KBM-7 (cell line): ENCODE results near the gene GABRR3.

Experiments used
- DNase-seq: peaks from one replicate; pipeline ENCODE4 v3.0.0-alpha.2; 2015
- in situ Hi-C: fragments of 300-500 bp; cut with MboI; formaldehyde crosslinking; loops from 2 replicates; pipeline ENCODE4 v1.14.3; 2020; ENCODE audit warnings: low sequenced_read_pairs, low pct_unique_long_range_greater_than_20kb, mixed read lengths

The GABRR3 gene

DNA sequence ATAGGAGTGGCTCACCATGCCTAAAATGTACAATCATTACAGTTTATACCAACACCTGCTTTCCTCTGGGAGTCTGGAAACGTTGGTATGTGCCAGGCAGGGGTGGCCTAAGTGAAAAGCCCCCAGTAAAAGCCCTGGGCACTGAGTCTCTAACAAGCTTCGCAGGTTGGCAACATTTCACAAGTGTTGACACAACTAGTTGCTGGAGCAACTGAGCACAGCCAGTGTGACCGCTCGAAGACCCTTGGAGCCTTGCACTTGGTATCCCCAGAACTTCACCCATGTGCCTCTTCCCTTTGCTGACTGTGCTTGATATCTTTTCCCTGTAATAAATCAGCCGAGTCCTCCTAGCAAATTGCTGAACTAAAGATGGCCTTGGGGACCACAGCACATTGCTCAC lies 65.6 kb downstream of the GABRR3 start:
- no peak for DNase-seq
- in situ Hi-C loops, result no loop called here

DNA sequence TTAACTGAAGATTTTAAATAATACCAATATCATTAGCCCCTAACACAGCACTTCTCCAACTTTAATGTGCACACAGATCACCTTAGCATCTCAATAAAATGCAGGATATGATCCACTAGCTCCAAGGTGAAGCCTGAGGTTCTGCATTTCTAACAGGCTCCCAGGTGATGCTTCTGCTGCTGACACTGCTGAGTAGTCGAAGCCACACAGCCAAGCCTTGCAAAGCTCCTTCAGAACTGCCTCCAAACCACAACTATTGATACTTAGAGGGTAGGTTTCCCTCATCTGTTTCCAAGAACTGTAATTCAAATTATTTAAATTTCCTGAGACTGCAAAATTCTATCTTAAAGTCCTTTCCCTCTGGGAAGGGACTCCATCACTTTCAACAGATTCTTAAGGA lies 66.7 kb downstream of the GABRR3 start:
- DNase-seq, result no peak
- in situ Hi-C loops, result no loop called here

DNA sequence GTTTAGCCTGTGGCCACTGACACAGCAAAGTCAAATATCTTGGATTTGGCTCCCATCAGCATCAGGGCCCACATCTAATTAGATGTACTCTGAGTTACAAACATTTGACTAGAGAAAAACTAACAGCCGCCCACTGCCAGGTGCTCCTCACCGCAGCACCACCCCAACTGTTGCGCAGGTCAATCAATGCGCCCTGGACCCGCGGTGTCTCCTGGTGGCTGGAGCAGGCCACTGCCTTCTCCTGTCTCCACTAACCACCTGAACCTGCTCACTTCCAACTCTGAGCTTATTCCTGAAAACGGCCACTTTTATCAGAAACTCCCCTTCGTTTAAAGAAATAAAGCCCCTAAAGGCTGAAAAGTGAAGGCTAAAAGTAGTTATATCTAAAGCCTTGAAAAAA lies 67.1 kb downstream of the GABRR3 start:
- no peak for DNase-seq
- in situ Hi-C loops, result no loop called here

DNA sequence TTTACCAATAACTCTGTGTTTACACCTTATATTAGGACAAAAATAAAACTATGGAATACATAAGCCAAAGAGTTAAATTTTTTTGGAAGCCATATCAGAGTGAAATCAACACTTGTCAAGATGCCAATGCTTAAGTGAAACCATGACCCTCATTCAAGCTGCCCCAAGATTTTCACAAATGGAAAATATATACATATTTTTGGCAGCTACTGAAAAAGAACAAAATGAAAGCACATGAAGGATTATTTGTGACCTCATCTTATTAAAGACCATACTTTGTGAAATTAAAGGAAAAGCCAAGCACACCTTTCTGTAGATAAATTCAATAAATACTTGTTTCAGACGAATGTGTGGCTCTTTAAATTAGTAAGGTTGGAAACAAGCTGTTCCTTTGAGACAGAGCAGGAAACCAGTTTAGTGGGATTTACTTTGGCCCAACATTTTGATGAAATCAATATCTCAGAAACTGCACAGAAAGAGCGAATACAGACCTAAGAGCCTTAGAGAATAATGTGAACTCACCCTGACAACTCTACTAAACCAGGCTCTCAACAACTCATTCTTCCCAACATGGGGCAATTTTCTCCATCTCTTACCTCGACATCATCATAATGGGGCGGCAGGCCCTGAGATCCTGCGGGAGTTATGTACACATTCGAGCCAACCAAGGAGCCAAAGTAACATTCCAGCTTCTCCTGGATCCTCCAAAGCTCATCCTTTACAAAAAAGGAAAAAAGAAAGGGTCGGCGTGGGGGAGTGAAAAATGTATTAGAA lies 73.9 kb downstream of the GABRR3 start:
- DNase-seq, result no peak
- in situ Hi-C loops, result no loop called here

DNA sequence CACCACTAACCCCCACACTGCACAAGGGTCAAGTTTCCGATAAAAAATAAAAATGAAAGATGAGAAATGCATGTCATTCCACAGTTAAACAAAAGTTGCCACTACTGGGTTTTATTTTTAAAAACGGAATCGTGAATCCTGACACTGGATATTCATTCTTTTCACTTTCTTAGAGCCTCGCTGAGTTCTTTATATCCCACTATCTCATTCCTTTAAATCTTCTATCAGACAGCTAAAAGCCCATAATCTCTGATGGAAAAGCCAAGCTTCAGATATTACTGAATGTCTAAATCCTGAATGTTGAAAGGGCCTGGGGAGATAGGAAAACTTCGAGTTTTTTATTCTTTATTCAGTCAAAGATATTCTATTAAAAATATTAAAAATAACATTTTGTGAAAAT lies 74.6 kb downstream of the GABRR3 start:
- no peak for DNase-seq
- in situ Hi-C loops, result no loop called here

DNA sequence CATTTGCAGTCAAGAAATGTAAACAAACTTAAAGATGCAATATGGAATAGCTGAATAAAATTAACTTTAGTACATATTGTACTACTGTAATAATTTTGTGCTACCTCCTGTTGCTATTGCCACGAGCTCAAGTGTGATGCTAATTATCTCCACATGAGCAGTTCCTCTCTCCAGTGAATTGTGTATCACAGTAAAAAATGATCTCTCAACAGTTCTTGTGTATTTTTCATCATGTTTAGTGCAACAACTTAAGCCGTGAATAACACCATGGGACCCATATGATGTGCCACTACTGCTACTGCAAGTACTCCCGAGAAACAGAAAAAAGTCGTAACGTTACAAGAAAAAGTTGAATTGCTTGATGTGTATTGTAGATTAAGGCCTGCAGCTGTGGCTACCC lies 75.2 kb downstream of the GABRR3 start:
- in situ Hi-C loops, result no loop called here
- DNase-seq, result no peak

DNA sequence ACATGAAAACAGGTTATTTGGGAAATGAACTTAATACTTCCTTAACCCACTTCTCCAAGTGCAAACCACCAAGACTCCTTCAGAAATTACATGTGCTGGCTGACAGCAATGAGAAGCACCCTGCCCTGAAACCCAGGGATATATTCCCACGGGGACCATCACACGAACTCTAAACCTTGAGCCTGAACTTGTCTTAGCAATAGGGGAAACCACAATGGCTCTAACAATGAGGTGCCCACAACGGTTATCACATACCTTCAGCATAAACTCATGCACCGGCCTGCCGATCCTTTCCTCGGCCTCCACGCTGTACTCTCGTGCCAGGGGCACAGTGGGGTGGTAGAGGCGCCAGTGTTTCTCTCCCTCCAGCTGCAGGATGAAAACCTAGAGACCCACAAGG lies 76.3 kb downstream of the GABRR3 start:
- in situ Hi-C loops, result no loop called here
- DNase-seq, result no peak

DNA sequence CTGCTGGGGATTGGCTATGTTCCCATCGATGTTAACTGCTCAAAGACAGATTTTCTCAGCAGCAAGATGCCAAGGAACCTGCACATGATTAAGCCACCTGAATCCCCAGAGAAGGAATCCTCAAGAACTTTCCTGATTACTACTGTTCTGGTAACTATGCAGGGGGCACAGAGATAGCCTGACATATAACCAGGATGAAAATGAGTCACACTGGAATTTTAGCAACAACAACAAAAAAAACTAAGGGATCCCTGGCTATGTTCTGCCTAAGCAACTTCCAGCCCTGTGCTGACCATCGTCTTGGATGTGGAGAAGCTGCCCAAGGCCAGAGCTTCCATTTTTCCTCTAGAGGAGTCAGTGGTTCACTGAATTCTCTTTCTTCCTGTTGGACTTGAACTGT lies 76.7 kb downstream of the GABRR3 start:
- in situ Hi-C loops, result no loop called here
- no peak for DNase-seq

DNA sequence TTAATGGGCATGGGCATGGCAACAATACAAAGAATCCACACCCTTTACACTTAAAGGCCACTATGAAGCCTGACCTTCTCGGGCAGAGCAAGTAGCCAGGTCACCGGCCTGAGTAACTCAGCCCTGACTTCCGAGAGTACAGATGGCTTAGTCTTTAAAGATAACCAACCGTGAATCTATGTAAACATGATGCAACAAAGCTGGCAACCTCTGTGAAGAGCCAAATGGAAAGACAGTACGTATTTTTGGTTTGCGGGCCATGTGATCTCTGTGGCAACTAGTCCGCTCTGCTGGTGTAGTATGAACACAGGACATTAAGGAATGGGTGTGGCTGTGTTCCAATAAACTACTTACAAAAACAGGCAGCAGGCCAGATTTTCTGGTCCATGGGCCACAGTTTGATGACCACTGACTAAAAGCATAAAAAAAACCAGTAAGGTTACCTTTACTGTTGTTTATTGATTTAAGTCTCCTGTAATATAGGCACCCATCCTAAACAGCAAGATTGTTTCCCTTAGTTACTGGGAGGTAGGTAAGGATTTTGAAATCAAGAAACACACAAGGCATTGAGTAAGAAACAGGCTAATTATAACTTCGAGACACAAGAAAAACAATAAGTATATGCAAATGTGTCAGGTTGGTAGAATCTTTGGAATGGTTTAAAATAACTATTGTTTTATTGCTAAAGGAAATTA lies 77.4 kb downstream of the GABRR3 start:
- in situ Hi-C loops, result no loop called here
- DNase-seq, result no peak

DNA sequence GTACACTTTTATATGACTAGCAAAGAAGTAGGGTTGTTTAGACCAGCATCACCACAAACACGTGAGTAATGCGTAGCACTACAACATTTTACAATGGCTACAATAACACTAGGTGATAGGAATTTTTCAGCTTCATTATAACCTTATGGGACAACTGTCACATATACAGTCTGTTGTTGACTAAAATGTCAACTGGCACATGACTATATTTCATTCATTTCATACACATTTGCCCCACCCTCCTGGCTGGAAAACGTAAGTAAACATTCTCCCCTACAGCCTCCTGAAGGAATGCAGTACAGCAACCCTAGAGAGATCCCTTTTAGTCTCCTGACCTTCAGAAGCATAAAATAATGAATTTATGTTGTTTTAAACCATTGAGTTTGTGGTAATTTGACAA lies 79.1 kb downstream of the GABRR3 start:
- in situ Hi-C loops, result no loop called here
- no peak for DNase-seq

DNA sequence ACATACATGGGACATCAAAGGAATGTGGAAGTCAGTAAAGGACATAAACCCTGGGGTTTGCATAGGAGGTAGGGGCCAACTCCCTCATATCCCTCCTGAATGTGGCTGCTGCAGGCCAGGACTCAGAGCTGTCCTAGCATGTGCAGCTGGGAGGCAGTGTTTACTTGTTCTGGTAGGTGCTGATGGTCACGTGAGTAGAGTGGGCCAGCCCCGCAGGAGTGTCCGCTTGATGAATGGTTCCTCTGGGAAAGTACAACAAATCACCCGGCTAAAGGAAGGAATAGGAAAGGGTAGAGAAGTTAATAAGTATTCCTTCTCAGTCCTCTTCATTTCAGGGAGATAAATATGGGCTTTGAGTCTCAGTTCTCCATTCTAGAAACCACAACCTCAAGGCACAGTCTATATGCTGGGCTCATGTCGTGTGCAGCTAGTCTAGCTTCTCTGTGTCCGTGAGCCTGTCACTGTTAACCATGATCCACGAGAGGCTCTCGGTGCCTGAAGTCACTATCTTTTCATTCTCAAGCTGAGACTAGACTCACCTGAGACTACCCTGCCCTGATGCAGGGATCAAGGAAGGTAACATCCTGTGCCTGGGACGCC lies 80.8 kb downstream of the GABRR3 start:
- in situ Hi-C loops, result no loop called here
- no peak for DNase-seq

DNA sequence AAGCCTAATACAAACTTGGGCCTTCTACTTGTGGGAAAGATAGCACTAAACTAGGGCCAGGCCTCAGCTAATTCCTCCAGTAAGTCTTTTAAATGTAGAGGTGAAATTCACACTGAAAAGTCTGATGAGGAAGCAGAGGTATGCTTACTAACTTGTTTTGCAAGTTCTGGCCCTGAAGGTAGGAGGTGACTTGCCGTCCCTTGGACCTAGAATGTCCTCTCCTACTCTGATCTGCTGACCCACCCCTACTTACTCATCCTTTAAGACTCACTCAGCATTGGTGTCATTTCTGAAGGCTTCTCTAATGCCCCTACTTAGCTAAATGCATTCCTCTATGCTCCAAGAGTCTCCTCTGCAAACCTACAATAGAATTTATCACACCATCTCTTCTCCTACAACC lies 82.2 kb downstream of the GABRR3 start:
- in situ Hi-C loops, result no loop called here

DNA sequence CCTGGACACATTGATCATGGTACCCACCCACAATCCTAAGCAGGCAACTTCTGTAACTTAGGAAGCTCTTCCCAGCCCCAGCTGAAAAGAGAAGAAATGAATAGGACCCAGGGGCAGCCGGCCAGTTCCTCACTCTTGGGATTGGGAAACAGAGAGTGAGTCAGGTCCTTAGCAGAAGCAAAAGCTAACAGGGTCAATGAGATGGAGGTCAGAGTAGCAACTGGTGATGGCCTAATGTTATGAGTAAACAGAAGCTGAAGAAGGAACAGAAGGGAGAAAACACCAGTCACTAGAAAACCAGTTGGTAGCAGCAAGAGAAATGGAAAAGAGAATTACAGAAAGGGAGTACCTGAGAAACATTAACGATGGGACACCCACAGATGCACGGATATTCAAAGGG lies 82.8 kb downstream of the GABRR3 start:
- in situ Hi-C loops, result no loop called here
- no peak for DNase-seq

More for the DNA sequence above, 82.2 kb downstream of the GABRR3 start:
- no peak for DNase-seq

DNA sequence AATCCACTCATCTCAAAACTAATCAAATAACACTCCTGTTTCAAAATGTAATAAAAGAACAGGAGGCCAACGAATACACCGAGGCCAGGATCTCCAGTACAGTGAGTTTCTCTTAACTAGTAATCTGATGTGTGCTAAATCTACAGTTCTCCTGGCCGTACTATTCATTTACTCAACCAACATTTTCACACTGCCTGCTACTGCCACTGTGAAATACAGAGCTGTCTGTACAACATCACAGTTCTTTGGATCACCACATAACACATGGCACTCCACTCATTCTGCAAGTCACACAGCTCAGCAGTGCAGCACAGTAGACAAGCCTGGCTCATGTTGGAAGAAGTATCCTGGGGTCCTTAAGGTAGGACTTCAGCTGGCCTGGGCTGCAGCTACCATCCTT lies 84.8 kb downstream of the GABRR3 start:
- no peak for DNase-seq
- in situ Hi-C loops, result no loop called here

DNA sequence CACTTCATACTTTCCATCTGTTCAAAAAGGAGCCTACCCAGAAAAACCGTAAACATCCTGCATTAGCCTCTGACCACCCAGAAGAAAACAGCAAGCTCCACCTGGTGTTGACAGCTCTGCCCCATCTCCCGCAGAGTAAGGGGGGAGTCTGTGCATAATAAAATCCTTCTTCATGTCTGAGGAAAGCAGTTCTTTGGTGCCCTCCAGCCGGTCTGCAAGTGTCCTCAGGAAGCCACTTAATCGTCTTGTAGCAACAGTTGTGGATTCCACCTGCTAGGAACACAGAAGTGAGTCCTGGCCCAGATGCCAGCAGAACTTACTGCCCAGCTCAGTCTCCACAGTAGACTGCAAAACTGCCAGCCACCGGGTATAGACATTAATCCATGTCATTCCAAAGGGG lies 85.4 kb downstream of the GABRR3 start:
- in situ Hi-C loops, result no loop called here

DNA sequence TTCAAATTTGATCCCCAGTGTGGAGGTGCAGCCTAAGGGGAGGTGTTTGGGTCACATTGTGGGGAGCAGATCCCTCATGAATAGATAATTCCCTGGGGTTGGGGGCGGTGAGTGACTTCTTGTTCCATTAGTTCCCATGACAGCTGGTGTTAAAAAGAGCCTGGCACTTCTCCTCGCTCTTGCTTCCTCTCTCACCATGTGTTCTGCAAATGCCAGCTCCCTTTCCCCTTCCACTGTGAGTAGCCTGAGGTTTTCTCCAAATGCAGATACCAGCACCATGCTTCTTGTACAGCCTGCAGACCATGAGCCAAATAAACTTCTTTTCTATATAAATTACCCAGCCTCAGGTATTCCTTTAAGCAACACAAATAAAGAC lies 86.0 kb downstream of the GABRR3 start:
- DNase-seq, result no peak
- in situ Hi-C loops, result no loop called here

More for the DNA sequence above, 85.4 kb downstream of the GABRR3 start:
- DNase-seq, result no peak

DNA sequence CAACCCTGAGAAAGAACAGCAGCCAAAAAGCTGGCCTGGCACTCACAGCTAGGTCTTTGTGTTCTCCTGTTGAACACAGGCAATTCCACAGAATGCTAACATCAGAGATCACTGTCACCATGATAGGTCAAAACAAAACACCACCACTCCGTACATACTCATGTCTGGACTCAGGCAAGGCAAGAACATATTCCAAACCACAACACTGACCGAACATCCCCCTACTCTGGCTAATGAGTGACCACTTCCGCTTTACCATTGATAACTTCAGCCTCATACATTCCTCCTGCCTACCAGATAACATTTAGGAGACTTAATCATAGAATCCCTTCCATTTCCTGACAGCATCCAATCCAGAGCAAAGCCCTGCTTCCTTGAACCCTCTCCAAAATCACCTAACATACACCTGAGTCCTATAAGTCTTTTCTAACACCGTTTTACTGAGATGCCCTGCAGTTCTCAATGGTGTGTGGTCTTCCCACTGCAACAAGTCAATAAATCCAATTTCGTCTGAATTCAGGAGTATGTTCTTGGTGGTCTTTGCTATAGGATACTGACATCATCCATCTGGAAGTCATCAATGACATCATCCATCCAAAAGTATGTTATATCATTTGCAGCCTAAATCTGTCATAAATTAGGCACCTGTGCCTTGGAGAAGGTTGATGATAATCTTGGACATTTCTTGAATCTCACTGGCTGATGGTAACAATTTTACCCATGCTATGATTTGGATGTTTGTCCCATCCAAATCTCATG lies 86.6 kb downstream of the GABRR3 start:
- no peak for DNase-seq
- in situ Hi-C loops, result no loop called here

DNA sequence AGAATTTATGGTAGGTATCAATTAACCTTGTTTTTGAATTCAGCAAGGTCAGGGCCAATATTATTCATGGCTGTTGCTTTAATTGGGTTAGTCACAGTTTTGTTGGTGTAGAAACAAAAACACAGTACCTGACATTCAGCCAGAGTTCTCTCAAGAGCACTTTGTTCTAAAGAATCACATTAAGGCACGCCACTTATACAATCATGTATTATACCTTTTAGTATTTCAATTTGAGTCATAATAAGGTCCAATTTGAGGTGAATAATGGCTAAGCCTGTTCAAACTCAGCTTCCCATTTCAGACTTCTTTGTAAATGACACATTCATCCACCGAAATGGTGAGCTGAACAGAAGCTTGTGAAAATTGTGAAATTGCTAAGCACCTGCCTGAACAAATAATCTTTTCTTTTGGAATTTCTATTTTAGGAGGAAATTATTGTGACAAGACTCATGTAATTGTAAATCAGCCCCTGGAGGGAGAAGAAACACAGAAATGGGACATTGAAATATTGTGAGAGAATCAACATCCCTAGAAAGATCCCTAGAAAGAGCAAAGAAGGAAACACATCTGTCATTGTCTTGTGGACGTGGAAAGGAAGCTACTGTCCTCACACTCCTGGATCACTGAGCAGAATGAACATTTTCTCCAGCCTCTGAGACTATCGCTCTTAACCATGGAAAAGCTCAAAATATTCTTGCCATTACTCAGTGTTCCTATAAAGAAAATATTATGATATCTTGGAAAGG lies 92.1 kb downstream of the GABRR3 start:
- in situ Hi-C loops, result no loop called here
- no peak for DNase-seq

DNA sequence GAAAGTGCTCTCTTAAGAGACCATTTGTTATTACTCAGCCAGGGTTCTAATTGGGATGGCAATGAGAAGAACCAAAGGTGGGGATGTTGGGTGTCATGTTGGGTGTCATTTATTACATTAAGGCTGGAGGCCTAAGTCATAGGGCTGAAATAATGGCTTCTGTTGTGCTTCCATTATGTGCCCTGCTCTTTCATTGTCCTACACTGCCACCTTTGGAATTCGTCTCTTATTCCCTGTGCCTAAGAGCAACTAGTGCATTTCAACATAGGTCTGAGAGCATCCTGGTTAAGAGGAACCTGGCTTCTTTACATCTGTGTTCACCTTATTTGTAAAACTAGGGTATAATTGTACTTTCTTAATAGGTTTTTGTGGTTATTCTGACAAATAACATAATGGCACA lies 95.1 kb downstream of the GABRR3 start:
- peak; percentile 29 for DNase-seq
- in situ Hi-C loops, result no loop called here
